K562 (cell line): Measurements from ENCODE around the gene PROKR1. TPM values are rescaled to one million over a fixed set of nuclear protein-coding genes. Genes with fewer than 3 reads are reported as not detected.

ENCODE experiments used
- ATF6 ChIP-seq: sonication (generic); formaldehyde crosslinking; IDR thresholded peaks from 2 replicates; pipeline ENCODE4 v1.4.0; 2020; ENCODE audit warnings: mild to moderate bottlenecking, missing genetic modification reagents
- CXXC5 ChIP-seq: fragments of 250-450 bp; sonication (Bioruptor Pico); IDR thresholded peaks from 2 replicates; pipeline ENCODE4 v1.8.0; 2022; ENCODE audit warnings: inconsistent platforms, mild to moderate bottlenecking, moderate library complexity
- ELF2 ChIP-seq: fragments of 250-450 bp; sonication (Bioruptor Pico); IDR thresholded peaks from 2 replicates; pipeline ENCODE4 v1.5.0; 2021; ENCODE audit warnings: mild to moderate bottlenecking
- ETV5 ChIP-seq: sonication (generic); formaldehyde crosslinking; IDR thresholded peaks from 2 replicates; pipeline ENCODE4 v1.4.0; 2020; ENCODE audit warnings: low read depth, mild to moderate bottlenecking, missing genetic modification reagents
- HDAC1 ChIP-seq, 2 experiments: fragments of 450-650 bp; IDR thresholded peaks; 2 replicates each; pipeline ENCODE4 v1.6.1; 2016 to 2017; ENCODE audit warnings: inconsistent platforms in 1 of 2, mild to moderate bottlenecking in 1 of 2, moderate library complexity in 1 of 2
- L3MBTL2 ChIP-seq: fragments of 450-650 bp; IDR thresholded peaks from 2 replicates; pipeline ENCODE4 v1.6.1; 2016; ENCODE audit warnings: mild to moderate bottlenecking, moderate library complexity
- MXD1 ChIP-seq: fragments of 250-450 bp; sonication (Bioruptor Pico); IDR thresholded peaks from 2 replicates; pipeline ENCODE4 v1.8.0; 2021; ENCODE audit warnings: borderline replicate concordance, mild to moderate bottlenecking, moderate library complexity; ENCODE audit not compliant: poor library complexity, severe bottlenecking
- SMARCA5 ChIP-seq: fragments of 450-650 bp; IDR thresholded peaks from 2 replicates; pipeline ENCODE4 v1.6.1; 2016
- TAF1 ChIP-seq: IDR thresholded peaks from 2 replicates; pipeline ENCODE4 v1.6.1; 2011; ENCODE audit warnings: mild to moderate bottlenecking, low read length, moderate library complexity; ENCODE audit not compliant: insufficient read depth, control insufficient read depth, severe bottlenecking; ENCODE audit errors: extremely low read depth
- TAF15 ChIP-seq: fragments of 200-400 bp; formaldehyde crosslinking; IDR thresholded peaks from 2 replicates; pipeline ENCODE4 v1.6.1; 2017; ENCODE audit warnings: mild to moderate bottlenecking, low read depth, low read length, moderate library complexity
- TBL1XR1 ChIP-seq, 2 experiments: IDR thresholded peaks; 2 replicates each; pipeline ENCODE4 v1.6.1; 2012; ENCODE audit warnings: improper control_type of control experiment in 2 of 2, low read length in 2 of 2, mild to moderate bottlenecking in 1 of 2
- WHSC1 ChIP-seq: IDR thresholded peaks from one replicate; pipeline ENCODE4 v1.6.1; 2012; ENCODE audit warnings: low read length, control low read depth, inconsistent platforms
- ZKSCAN8 ChIP-seq: fragments of 200-800 bp; sonication (Bioruptor generic); IDR thresholded peaks from 2 replicates; pipeline ENCODE4 v1.6.1; 2016; ENCODE audit warnings: missing genetic modification characterization, missing compliant biosample characterization
- polyA plus RNA-seq, 8 experiments: library from polyadenylated mRNA; depleted of rRNA in 4 of 8; stranded (reverse) in 5 of 8; unstranded in 3 of 8; fragments of >200 nt; fragmentation: Nextera tagmentation in 2 of 8; fragmentation: Illumina TruSeq in 1 of 8; extraction: Ambion mirVana in 2 of 8; extraction: Trizol in 1 of 8; gene quantifications; 2 replicates each; pipeline versions ENCODE4 v1.2.1 to v1.2.3, GENCODE V29; 2011 to 2014; ENCODE audit warnings: inconsistent platforms in 1 of 8, missing spikeins in 1 of 8
- total RNA-seq, 7 experiments: library from RNA; depleted of rRNA in 6 of 7; stranded (reverse); fragments of >200 nt in 6 of 7; fragmentation: Illumina TruSeq in 2 of 7; extraction: Trizol in 2 of 7; gene quantifications; 2 replicates each; pipeline versions ENCODE4 v1.2.1 to v1.2.3, GENCODE V29; 2011 to 2021; ENCODE audit warnings: low replicate concordance in 1 of 7

The PROKR1 gene
- total and polyA plus RNA-seq, 9 of the 15 experiments (the other 6 are each of a cell fraction or from before 2014, with no cell fraction given), result 0.01 to 0.18 (median 0.09) TPM; not detected in 1

- TF ChIP-seq ATF6 (CRISPR knock-in tag), result no peak
- TF ChIP-seq HDAC1 (IDR thresholded peaks at IDR 0.05), result no peak
- no peak for TF ChIP-seq SMARCA5
- TF ChIP-seq TAF15, result no peak
- TF ChIP-seq TBL1XR1 (IDR thresholded peaks at IDR 0.05; ENCODE audit: low read length in 2 of 2), result no peak
- TF ChIP-seq ETV5 (CRISPR knock-in tag), result peak; percentile 22; the same call in 1 of the 2 replicates
- no peak for TF ChIP-seq ZKSCAN8
- no peak for TF ChIP-seq WHSC1
- TF ChIP-seq TAF1, result no peak
- TF ChIP-seq MXD1 (CRISPR knock-in tag), result no peak
- TF ChIP-seq L3MBTL2, result peak; percentile 95
- peak; percentile 74 for TF ChIP-seq CXXC5 (CRISPR knock-in tag)
- TF ChIP-seq ELF2, result no peak
Observed at GRCh38 chr2:68643011-68643873, at the start of gene PROKR1 (continued).
